ENCODE data around the gene L3MBTL1.
A peak's percentile ranks its signal among the peaks of the same experiment; 100 is the strongest.

The L3MBTL1 gene

GRCh38 chr20:43514648-43514999 is 7.1 kb downstream of the L3MBTL1 start:
- intact Hi-C loops (cut with micrococcal nuclease): loop anchor here (1.0 kb wide), 2 partner anchors 57 to 76 kb away; partner anchors contain the start of genes IFT52 and SRSF6

GRCh38 chr20:43515628-43516027 is 8.1 kb downstream of the L3MBTL1 start:
- Mint-ChIP-seq H3K36me3 (ENCODE audit: low read depth) (peaks cover 14% of the 10 kb centered on the region), H3K27me3 (peaks cover 2% of the 10 kb centered on the region), H3K4me1 (ENCODE audit: low read depth) (peaks cover 15% of the 10 kb centered on the region), H3K9me3 (no peaks in the 10 kb centered on the region), H3K4me3 (no peak overlapping the region), H3K27ac (peak overlapping the region; percentile 85)
- intact Hi-C loops (cut with micrococcal nuclease): no loop called here

More at GRCh38 chr20:43514648-43514999, 7.1 kb downstream of the L3MBTL1 start:
- Mint-ChIP-seq H3K4me3 (peak overlapping the region; percentile 93), H3K36me3 (ENCODE audit: low read depth) (peaks cover 14% of the 10 kb centered on the region), H3K27me3 (peaks cover 2% of the 10 kb centered on the region), H3K9me3 (no peaks in the 10 kb centered on the region), H3K4me1 (ENCODE audit: low read depth) (peaks cover 15% of the 10 kb centered on the region), H3K27ac (peak overlapping the region; percentile 85)

GRCh38 chr20:43516251-43516824 is 8.8 kb downstream of the L3MBTL1 start:
- peaks cover 2% of the 10 kb centered on the region for H3K27me3 Mint-ChIP-seq

GRCh38 chr20:43520074-43520630 is 12.7 kb downstream of the L3MBTL1 start:
- Mint-ChIP-seq H3K36me3 (ENCODE audit: low read depth) (peaks cover 6% of the 10 kb centered on the region), H3K27me3 (no peaks in the 10 kb centered on the region), H3K9me3 (no peaks in the 10 kb centered on the region), H3K27ac (no peak overlapping the region), H3K4me3 (no peak overlapping the region), H3K4me1 (ENCODE audit: low read depth) (peaks cover 12% of the 10 kb centered on the region)
- intact Hi-C loops (cut with micrococcal nuclease): no loop called here

More at GRCh38 chr20:43516251-43516824, 8.8 kb downstream of the L3MBTL1 start:
- no peak overlapping the region for H3K27ac Mint-ChIP-seq
- no peaks in the 10 kb centered on the region for H3K9me3 Mint-ChIP-seq
- intact Hi-C loops (cut with micrococcal nuclease): no loop called here
- H3K36me3 Mint-ChIP-seq (ENCODE audit: low read depth): peaks cover 14% of the 10 kb centered on the region
- H3K4me3 Mint-ChIP-seq: no peak overlapping the region
- peaks cover 15% of the 10 kb centered on the region for H3K4me1 Mint-ChIP-seq (ENCODE audit: low read depth)

- intact Hi-C loops (cut with micrococcal nuclease): no loop called here
- H3K36me3 Mint-ChIP-seq (ENCODE audit: low read depth): peaks cover 10% of the 10 kb centered on the region
- no peaks in the 10 kb centered on the region for H3K4me1 Mint-ChIP-seq (ENCODE audit: low read depth)
- no peaks in the 10 kb centered on the region for H3K27me3 Mint-ChIP-seq
- H3K4me3 Mint-ChIP-seq: no peak overlapping the region
- no peak overlapping the region for H3K27ac Mint-ChIP-seq
- no peaks in the 10 kb centered on the region for H3K9me3 Mint-ChIP-seq
These were observed 17.5 kb downstream of the L3MBTL1 start for GRCh38 chr20:43525021-43525420.

- H3K4me1 Mint-ChIP-seq (ENCODE audit: low read depth): no peaks in the 10 kb centered on the region
These were observed 20.9 kb downstream of the L3MBTL1 start for GRCh38 chr20:43528258-43528875.

GRCh38 chr20:43529051-43529450 is 21.6 kb downstream of the L3MBTL1 start:
- no peaks in the 10 kb centered on the region for H3K27me3 Mint-ChIP-seq

More at GRCh38 chr20:43528258-43528875, 20.9 kb downstream of the L3MBTL1 start:
- Mint-ChIP-seq H3K27me3 (no peaks in the 10 kb centered on the region), H3K9me3 (no peaks in the 10 kb centered on the region), H3K4me3 (no peak overlapping the region), H3K27ac (no peak overlapping the region), H3K36me3 (ENCODE audit: low read depth) (peaks cover 11% of the 10 kb centered on the region)
- intact Hi-C loops (cut with micrococcal nuclease): no loop called here

GRCh38 chr20:43529457-43530153 is 22.1 kb downstream of the L3MBTL1 start:
- H3K27me3 Mint-ChIP-seq: no peaks in the 10 kb centered on the region
- no peak overlapping the region for H3K4me3 Mint-ChIP-seq
- no peak overlapping the region for H3K27ac Mint-ChIP-seq
- H3K4me1 Mint-ChIP-seq (ENCODE audit: low read depth): no peaks in the 10 kb centered on the region
- intact Hi-C loops (cut with micrococcal nuclease): no loop called here
- peaks cover 19% of the 10 kb centered on the region for H3K36me3 Mint-ChIP-seq (ENCODE audit: low read depth)
- H3K9me3 Mint-ChIP-seq: no peaks in the 10 kb centered on the region

More at GRCh38 chr20:43529051-43529450, 21.6 kb downstream of the L3MBTL1 start:
- Mint-ChIP-seq H3K36me3 (ENCODE audit: low read depth) (peaks cover 18% of the 10 kb centered on the region), H3K4me1 (ENCODE audit: low read depth) (no peaks in the 10 kb centered on the region), H3K9me3 (no peaks in the 10 kb centered on the region), H3K4me3 (no peak overlapping the region), H3K27ac (no peak overlapping the region)
- intact Hi-C loops (cut with micrococcal nuclease): no loop called here

GRCh38 chr20:43530321-43531090 is 23.0 kb downstream of the L3MBTL1 start:
- peaks cover 28% of the 10 kb centered on the region for H3K36me3 Mint-ChIP-seq (ENCODE audit: low read depth)
- intact Hi-C loops (cut with micrococcal nuclease): no loop called here
- H3K4me3 Mint-ChIP-seq: no peak overlapping the region
- no peaks in the 10 kb centered on the region for H3K27me3 Mint-ChIP-seq
- no peak overlapping the region for H3K27ac Mint-ChIP-seq
- H3K4me1 Mint-ChIP-seq (ENCODE audit: low read depth): no peaks in the 10 kb centered on the region
- no peaks in the 10 kb centered on the region for H3K9me3 Mint-ChIP-seq

- Mint-ChIP-seq H3K4me3 (no peak overlapping the region), H3K9me3 (no peaks in the 10 kb centered on the region), H3K27me3 (no peaks in the 10 kb centered on the region), H3K36me3 (ENCODE audit: low read depth) (peaks cover 33% of the 10 kb centered on the region), H3K27ac (no peak overlapping the region), H3K4me1 (ENCODE audit: low read depth) (no peaks in the 10 kb centered on the region)
- intact Hi-C loops (cut with micrococcal nuclease): no loop called here
These were observed 23.6 kb downstream of the L3MBTL1 start for GRCh38 chr20:43531091-43531443.

- Mint-ChIP-seq H3K27ac (no peak overlapping the region), H3K36me3 (ENCODE audit: low read depth) (peaks cover 42% of the 10 kb centered on the region), H3K9me3 (no peaks in the 10 kb centered on the region), H3K4me3 (no peak overlapping the region), H3K4me1 (ENCODE audit: low read depth) (no peaks in the 10 kb centered on the region), H3K27me3 (no peaks in the 10 kb centered on the region)
- intact Hi-C loops (cut with micrococcal nuclease): no loop called here
These were observed 25.0 kb downstream of the L3MBTL1 start for GRCh38 chr20:43532416-43533055.

- Mint-ChIP-seq H3K36me3 (ENCODE audit: low read depth) (peaks cover 41% of the 10 kb centered on the region), H3K27me3 (no peaks in the 10 kb centered on the region), H3K4me1 (ENCODE audit: low read depth) (peaks cover 3% of the 10 kb centered on the region), H3K4me3 (no peak overlapping the region), H3K9me3 (no peaks in the 10 kb centered on the region), H3K27ac (no peak overlapping the region)
- intact Hi-C loops (cut with micrococcal nuclease): no loop called here
These were observed 25.6 kb downstream of the L3MBTL1 start for GRCh38 chr20:43533060-43533459.

- H3K27me3 Mint-ChIP-seq: no peaks in the 10 kb centered on the region
- no peak overlapping the region for H3K4me3 Mint-ChIP-seq
- peaks cover 5% of the 10 kb centered on the region for H3K4me1 Mint-ChIP-seq (ENCODE audit: low read depth)
- no peak overlapping the region for H3K27ac Mint-ChIP-seq
- peaks cover 43% of the 10 kb centered on the region for H3K36me3 Mint-ChIP-seq (ENCODE audit: low read depth)
- H3K9me3 Mint-ChIP-seq: no peaks in the 10 kb centered on the region
- intact Hi-C loops (cut with micrococcal nuclease): no loop called here
These were observed 26.5 kb downstream of the L3MBTL1 start for GRCh38 chr20:43534016-43534415.
